DMS 273 (cell line): Measurements from ENCODE around the gene TPGS1.

ENCODE experiments used
- DNase-seq: peaks from one replicate; lab custom pipeline; 2025; ENCODE audit not compliant: unreplicated experiment; lab: John Stamatoyannopoulos, UW

The TPGS1 gene

GRCh38 chr19:517721-518597 lies 10.7 kb downstream of the TPGS1 start:
- no peak for DNase-seq

- DNase-seq = no peak
Observed at GRCh38 chr19:518598-519231, 11.4 kb downstream of the TPGS1 start.

- no peak for DNase-seq
Observed at GRCh38 chr19:519449-519865, 12.2 kb downstream of the TPGS1 start.

GRCh38 chr19:522726-523125 lies 15.4 kb downstream of the TPGS1 start:
- no peak for DNase-seq

- peak; percentile 55 for DNase-seq
Observed at GRCh38 chr19:524062-524674, 16.9 kb downstream of the TPGS1 start.

GRCh38 chr19:525029-525428 lies 17.7 kb downstream of the TPGS1 start:
- no peak for DNase-seq

- no peak for DNase-seq
Observed at GRCh38 chr19:525857-526419, 18.6 kb downstream of the TPGS1 start.

GRCh38 chr19:530134-531008 lies 23.1 kb downstream of the TPGS1 start:
- no peak for DNase-seq

- peak; percentile 96 for DNase-seq
Observed at GRCh38 chr19:531009-531752, 23.9 kb downstream of the TPGS1 start.

- peak; percentile 70 for DNase-seq
Observed at GRCh38 chr19:531753-532560, 24.7 kb downstream of the TPGS1 start, which contains the start of gene CDC34. TSS of gene CDC34 (plus strand) at chr19:531760. CDS start at chr19:531932, 172 bp downstream.

- peak; percentile 92 for DNase-seq
Observed at GRCh38 chr19:532561-533363, 25.5 kb downstream of the TPGS1 start.

GRCh38 chr19:533364-534058 lies 26.2 kb downstream of the TPGS1 start:
- DNase-seq = no peak

- DNase-seq = no peak
Observed at GRCh38 chr19:534088-534487, 26.8 kb downstream of the TPGS1 start.

GRCh38 chr19:535017-535835 lies 27.9 kb downstream of the TPGS1 start:
- DNase-seq = no peak

- no peak for DNase-seq
Observed at GRCh38 chr19:536031-536880, 29.0 kb downstream of the TPGS1 start.

GRCh38 chr19:536881-537404 lies 29.6 kb downstream of the TPGS1 start:
- DNase-seq = no peak
